Prostate gland (tissue), 2 donors: ENCODE results near the gene FNDC8.

Experiments used
- CTCF ChIP-seq, 4 experiments: fragments of 200-600 bp in 2 of 4; fragments of 450-650 bp in 2 of 4; sonication (generic) in 2 of 4; IDR thresholded peaks; 1 replicate in 3 of 4; 2 replicates in 1 of 4; pipeline ENCODE4 v1.5.1; 2016 to 2019; ENCODE audit warnings: antibody characterized with exemption in 4 of 4, mild to moderate bottlenecking in 2 of 4, moderate library complexity in 2 of 4
- POLR2AphosphoS5 ChIP-seq: sonication (generic); formaldehyde crosslinking; IDR thresholded peaks from one replicate; pipeline ENCODE4 v1.6.1; 2017; ENCODE audit warnings: antibody characterized with exemption

GRCh38 chr17:35087731-35088355, 33.6 kb upstream of the FNDC8 start:
- TF ChIP-seq CTCF (IDR thresholded peaks at IDR 0.05): no peak
- TF ChIP-seq POLR2AphosphoS5: peak; percentile 36
